Measurements from ENCODE around the gene TMEM51. TPM values are rescaled to one million over a fixed set of nuclear protein-coding genes. Genes with fewer than 3 reads are reported as not detected.

The TMEM51 gene
- total RNA-seq, 2 experiments from 2014 or later: not detected

GRCh38 chr1:15139654-15140350, 13.7 kb upstream of the TMEM51 start:
- H3K27me3 Mint-ChIP-seq: peaks cover 70% of the 10 kb centered on the region
- no peaks in the 10 kb centered on the region for H3K36me3 Mint-ChIP-seq
- H3K4me1 Mint-ChIP-seq: peaks cover 6% of the 10 kb centered on the region
- no peak for DNase-seq
- no peaks in the 10 kb centered on the region for H3K9me3 Mint-ChIP-seq
- H3K4me3 Mint-ChIP-seq: no peak overlapping the region
- H3K27ac Mint-ChIP-seq: no peak overlapping the region

- Mint-ChIP-seq H3K4me1 (peaks cover 6% of the 10 kb centered on the region), H3K36me3 (no peaks in the 10 kb centered on the region), H3K4me3 (no peak overlapping the region), H3K27ac (no peak overlapping the region), H3K27me3 (peaks cover 72% of the 10 kb centered on the region), H3K9me3 (no peaks in the 10 kb centered on the region)
- DNase-seq: no peak
These were observed 11.5 kb upstream of the TMEM51 start for GRCh38 chr1:15141935-15142539.

GRCh38 chr1:15145327-15145726, 8.2 kb upstream of the TMEM51 start:
- H3K9me3 Mint-ChIP-seq: no peaks in the 10 kb centered on the region
- no peak overlapping the region for H3K4me3 Mint-ChIP-seq
- H3K27ac Mint-ChIP-seq: no peak overlapping the region
- DNase-seq: no peak
- H3K36me3 Mint-ChIP-seq: no peaks in the 10 kb centered on the region
- H3K27me3 Mint-ChIP-seq: peaks cover 61% of the 10 kb centered on the region
- peaks cover 6% of the 10 kb centered on the region for H3K4me1 Mint-ChIP-seq

- H3K36me3 Mint-ChIP-seq: no peaks in the 10 kb centered on the region
- H3K27ac Mint-ChIP-seq: no peak overlapping the region
- DNase-seq: no peak
These were observed 7.3 kb upstream of the TMEM51 start for GRCh38 chr1:15146142-15146680.

GRCh38 chr1:15146971-15147376, 6.6 kb upstream of the TMEM51 start:
- H3K27ac Mint-ChIP-seq: no peak overlapping the region
- H3K4me3 Mint-ChIP-seq: no peak overlapping the region
- no peaks in the 10 kb centered on the region for H3K9me3 Mint-ChIP-seq
- DNase-seq: no peak
- H3K36me3 Mint-ChIP-seq: no peaks in the 10 kb centered on the region
- peaks cover 63% of the 10 kb centered on the region for H3K27me3 Mint-ChIP-seq
- H3K4me1 Mint-ChIP-seq: peaks cover 3% of the 10 kb centered on the region

More at GRCh38 chr1:15146142-15146680, 7.3 kb upstream of the TMEM51 start:
- peaks cover 63% of the 10 kb centered on the region for H3K27me3 Mint-ChIP-seq
- peaks cover 6% of the 10 kb centered on the region for H3K4me1 Mint-ChIP-seq
- no peaks in the 10 kb centered on the region for H3K9me3 Mint-ChIP-seq
- H3K4me3 Mint-ChIP-seq: no peak overlapping the region

- no peak overlapping the region for H3K27ac Mint-ChIP-seq
- DNase-seq: no peak
- no peak overlapping the region for H3K4me3 Mint-ChIP-seq
- H3K36me3 Mint-ChIP-seq: no peaks in the 10 kb centered on the region
- no peaks in the 10 kb centered on the region for H3K9me3 Mint-ChIP-seq
- H3K27me3 Mint-ChIP-seq: peaks cover 66% of the 10 kb centered on the region
- peaks cover 2% of the 10 kb centered on the region for H3K4me1 Mint-ChIP-seq
These were observed 5.5 kb upstream of the TMEM51 start for GRCh38 chr1:15148004-15148403.

GRCh38 chr1:15148475-15148874, 5.1 kb upstream of the TMEM51 start:
- DNase-seq: no peak
- no peak overlapping the region for H3K27ac Mint-ChIP-seq
- H3K36me3 Mint-ChIP-seq: no peaks in the 10 kb centered on the region
- no peaks in the 10 kb centered on the region for H3K9me3 Mint-ChIP-seq
- H3K4me1 Mint-ChIP-seq: peaks cover 2% of the 10 kb centered on the region
- peaks cover 70% of the 10 kb centered on the region for H3K27me3 Mint-ChIP-seq
- H3K4me3 Mint-ChIP-seq: no peak overlapping the region

GRCh38 chr1:15148941-15149340, 4.6 kb upstream of the TMEM51 start:
- no peak overlapping the region for H3K4me3 Mint-ChIP-seq
- no peaks in the 10 kb centered on the region for H3K36me3 Mint-ChIP-seq
- H3K4me1 Mint-ChIP-seq: peaks cover 2% of the 10 kb centered on the region
- H3K9me3 Mint-ChIP-seq: no peaks in the 10 kb centered on the region
- DNase-seq: no peak
- peaks cover 69% of the 10 kb centered on the region for H3K27me3 Mint-ChIP-seq
- no peak overlapping the region for H3K27ac Mint-ChIP-seq

GRCh38 chr1:15150376-15150775, 3.2 kb upstream of the TMEM51 start:
- Mint-ChIP-seq H3K4me3 (no peak overlapping the region), H3K27ac (no peak overlapping the region), H3K36me3 (no peaks in the 10 kb centered on the region), H3K27me3 (peaks cover 67% of the 10 kb centered on the region), H3K4me1 (peaks cover 6% of the 10 kb centered on the region), H3K9me3 (no peaks in the 10 kb centered on the region)
- DNase-seq: no peak

GRCh38 chr1:15151377-15151806, 2.2 kb upstream of the TMEM51 start:
- H3K4me3 Mint-ChIP-seq: no peak overlapping the region
- H3K27me3 Mint-ChIP-seq: peaks cover 67% of the 10 kb centered on the region
- DNase-seq: no peak
- no peak overlapping the region for H3K27ac Mint-ChIP-seq
- no peaks in the 10 kb centered on the region for H3K9me3 Mint-ChIP-seq
- peaks cover 15% of the 10 kb centered on the region for H3K4me1 Mint-ChIP-seq
- H3K36me3 Mint-ChIP-seq: no peaks in the 10 kb centered on the region

- no peak overlapping the region for H3K4me3 Mint-ChIP-seq
- H3K9me3 Mint-ChIP-seq: no peaks in the 10 kb centered on the region
- DNase-seq: no peak
- peaks cover 20% of the 10 kb centered on the region for H3K4me1 Mint-ChIP-seq
- no peaks in the 10 kb centered on the region for H3K36me3 Mint-ChIP-seq
- no peak overlapping the region for H3K27ac Mint-ChIP-seq
- H3K27me3 Mint-ChIP-seq: peaks cover 64% of the 10 kb centered on the region
These were observed 1.7 kb upstream of the TMEM51 start for GRCh38 chr1:15151871-15152270.

- no peak overlapping the region for H3K27ac Mint-ChIP-seq
- no peaks in the 10 kb centered on the region for H3K9me3 Mint-ChIP-seq
- peak overlapping the region; percentile 58 for H3K4me3 Mint-ChIP-seq
- H3K27me3 Mint-ChIP-seq: peaks cover 61% of the 10 kb centered on the region
- no peak for DNase-seq
- peaks cover 20% of the 10 kb centered on the region for H3K4me1 Mint-ChIP-seq
- H3K36me3 Mint-ChIP-seq: no peaks in the 10 kb centered on the region
These were observed 996 bp upstream of the TMEM51 start for GRCh38 chr1:15152318-15153183.

GRCh38 chr1:15153842-15154479, 414 bp downstream of the TMEM51 start:
- peak overlapping the region; percentile 12 for H3K4me3 Mint-ChIP-seq
- H3K27me3 Mint-ChIP-seq: peaks cover 53% of the 10 kb centered on the region
- H3K4me1 Mint-ChIP-seq: peaks cover 20% of the 10 kb centered on the region
- H3K9me3 Mint-ChIP-seq: no peaks in the 10 kb centered on the region
- no peaks in the 10 kb centered on the region for H3K36me3 Mint-ChIP-seq
- H3K27ac Mint-ChIP-seq: no peak overlapping the region
- DNase-seq: peak; percentile 42

- H3K27ac Mint-ChIP-seq: no peak overlapping the region
- no peak for DNase-seq
- H3K36me3 Mint-ChIP-seq: no peaks in the 10 kb centered on the region
- H3K9me3 Mint-ChIP-seq: no peaks in the 10 kb centered on the region
- peaks cover 53% of the 10 kb centered on the region for H3K27me3 Mint-ChIP-seq
- peaks cover 20% of the 10 kb centered on the region for H3K4me1 Mint-ChIP-seq
- H3K4me3 Mint-ChIP-seq: peak overlapping the region; percentile 12
These were observed 1.0 kb downstream of the TMEM51 start for GRCh38 chr1:15154480-15155036.
